Subcutaneous adipose tissue (tissue), 4 donors: Measurements from ENCODE around the gene LST1. TPM values are rescaled to one million over a fixed set of nuclear protein-coding genes. Genes with fewer than 3 reads are reported as not detected.

Experiments
- total RNA-seq, 4 donors: library from RNA; depleted of rRNA; stranded (reverse); fragments of >200 nt; gene quantifications; one replicate each; pipeline ENCODE4 v1.1.0, GENCODE V29; 2016
- TF ChIP-seq, protein P1 (sequence below): fragments of 450-650 bp; IDR thresholded peaks from one replicate; pipeline ENCODE4 v1.5.1; 2016; ENCODE audit warnings: low read depth, mild to moderate bottlenecking, control low read depth, antibody characterized with exemption, moderate library complexity

The LST1 gene
- total RNA-seq, 4 donors from 2014 or later: 10.4 to 53.9 (median 12.5) TPM

DNA sequence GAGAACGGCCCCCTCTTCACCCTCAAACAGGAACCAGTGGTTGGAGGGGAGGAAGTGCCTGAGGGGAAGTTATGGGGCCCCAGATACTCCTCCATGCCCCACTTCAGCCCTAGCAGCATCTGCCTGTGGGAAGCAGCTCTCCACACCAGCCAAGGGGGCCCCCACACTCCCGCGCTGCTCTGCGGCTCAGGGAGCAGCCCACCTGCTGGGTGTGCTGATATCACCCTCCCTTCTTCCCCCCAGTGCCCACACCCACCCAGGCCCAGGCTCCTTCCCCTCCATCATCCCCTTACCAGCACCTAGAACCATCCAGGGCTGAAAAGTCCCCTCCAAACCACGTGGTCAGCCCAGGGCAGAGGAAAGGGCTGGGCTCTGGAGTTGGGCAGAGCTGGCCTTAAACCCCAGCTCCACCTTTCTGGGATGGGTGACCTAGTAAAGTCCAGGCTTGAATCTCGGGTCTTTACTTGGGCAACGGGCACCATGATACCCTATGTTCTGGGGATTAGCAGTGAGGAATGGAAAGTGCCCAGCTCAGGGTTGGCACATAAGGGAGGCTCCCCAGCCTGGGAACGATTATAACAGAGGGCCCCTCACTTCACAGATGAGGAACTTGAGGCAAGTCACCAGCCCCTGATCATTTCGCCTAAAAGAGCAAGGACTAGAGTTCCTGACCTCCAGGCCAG lies 663 bp downstream of the LST1 start:
- TF ChIP-seq, protein P1, sequence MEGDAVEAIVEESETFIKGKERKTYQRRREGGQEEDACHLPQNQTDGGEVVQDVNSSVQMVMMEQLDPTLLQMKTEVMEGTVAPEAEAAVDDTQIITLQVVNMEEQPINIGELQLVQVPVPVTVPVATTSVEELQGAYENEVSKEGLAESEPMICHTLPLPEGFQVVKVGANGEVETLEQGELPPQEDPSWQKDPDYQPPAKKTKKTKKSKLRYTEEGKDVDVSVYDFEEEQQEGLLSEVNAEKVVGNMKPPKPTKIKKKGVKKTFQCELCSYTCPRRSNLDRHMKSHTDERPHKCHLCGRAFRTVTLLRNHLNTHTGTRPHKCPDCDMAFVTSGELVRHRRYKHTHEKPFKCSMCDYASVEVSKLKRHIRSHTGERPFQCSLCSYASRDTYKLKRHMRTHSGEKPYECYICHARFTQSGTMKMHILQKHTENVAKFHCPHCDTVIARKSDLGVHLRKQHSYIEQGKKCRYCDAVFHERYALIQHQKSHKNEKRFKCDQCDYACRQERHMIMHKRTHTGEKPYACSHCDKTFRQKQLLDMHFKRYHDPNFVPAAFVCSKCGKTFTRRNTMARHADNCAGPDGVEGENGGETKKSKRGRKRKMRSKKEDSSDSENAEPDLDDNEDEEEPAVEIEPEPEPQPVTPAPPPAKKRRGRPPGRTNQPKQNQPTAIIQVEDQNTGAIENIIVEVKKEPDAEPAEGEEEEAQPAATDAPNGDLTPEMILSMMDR: no peak

DNA sequence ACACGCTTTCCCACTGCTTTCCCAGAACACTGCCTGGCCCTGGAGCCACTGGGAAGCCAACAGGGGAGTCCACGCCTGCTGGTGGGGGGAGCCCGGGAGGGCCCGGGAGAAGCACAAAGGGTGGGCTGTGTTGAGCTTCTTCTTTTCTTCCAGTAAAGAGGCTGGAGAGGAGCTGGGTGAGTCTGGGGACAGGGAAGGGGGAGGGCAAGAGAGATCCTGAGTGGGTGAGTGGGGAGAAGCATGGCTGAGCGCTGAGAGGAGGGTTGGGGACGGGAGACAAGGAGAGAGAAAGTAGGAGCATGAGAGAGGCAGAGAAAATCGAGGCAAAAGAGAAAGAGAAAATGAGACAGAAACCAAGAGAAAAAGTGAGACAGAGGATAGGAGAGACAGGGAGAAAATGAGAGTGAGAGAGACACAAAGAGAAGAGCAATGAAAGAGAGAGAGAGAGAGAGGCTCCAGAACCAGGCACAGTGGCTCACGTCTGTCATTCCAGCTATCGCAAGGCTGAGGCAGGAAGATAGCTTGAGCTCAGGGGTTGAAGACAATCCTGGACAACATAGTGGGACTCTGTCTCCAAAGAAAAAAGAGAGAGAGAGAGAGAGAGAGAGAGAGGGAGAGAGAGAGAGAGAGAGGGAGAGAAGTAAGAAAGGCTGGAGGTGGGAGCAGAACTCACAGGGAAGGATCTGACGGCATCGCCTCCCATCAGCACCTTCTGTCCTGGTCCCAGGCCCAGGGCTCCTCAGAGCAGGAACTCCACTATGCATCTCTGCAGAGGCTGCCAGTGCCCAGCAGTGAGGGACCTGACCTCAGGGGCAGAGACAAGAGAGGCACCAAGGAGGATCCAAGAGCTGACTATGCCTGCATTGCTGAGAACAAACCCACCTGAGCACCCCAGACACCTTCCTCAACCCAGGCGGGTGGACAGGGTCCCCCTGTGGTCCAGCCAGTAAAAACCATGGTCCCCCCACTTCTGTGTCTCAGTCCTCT lies 2.0 kb downstream of the LST1 start:
- TF ChIP-seq, protein P1: no peak

DNA sequence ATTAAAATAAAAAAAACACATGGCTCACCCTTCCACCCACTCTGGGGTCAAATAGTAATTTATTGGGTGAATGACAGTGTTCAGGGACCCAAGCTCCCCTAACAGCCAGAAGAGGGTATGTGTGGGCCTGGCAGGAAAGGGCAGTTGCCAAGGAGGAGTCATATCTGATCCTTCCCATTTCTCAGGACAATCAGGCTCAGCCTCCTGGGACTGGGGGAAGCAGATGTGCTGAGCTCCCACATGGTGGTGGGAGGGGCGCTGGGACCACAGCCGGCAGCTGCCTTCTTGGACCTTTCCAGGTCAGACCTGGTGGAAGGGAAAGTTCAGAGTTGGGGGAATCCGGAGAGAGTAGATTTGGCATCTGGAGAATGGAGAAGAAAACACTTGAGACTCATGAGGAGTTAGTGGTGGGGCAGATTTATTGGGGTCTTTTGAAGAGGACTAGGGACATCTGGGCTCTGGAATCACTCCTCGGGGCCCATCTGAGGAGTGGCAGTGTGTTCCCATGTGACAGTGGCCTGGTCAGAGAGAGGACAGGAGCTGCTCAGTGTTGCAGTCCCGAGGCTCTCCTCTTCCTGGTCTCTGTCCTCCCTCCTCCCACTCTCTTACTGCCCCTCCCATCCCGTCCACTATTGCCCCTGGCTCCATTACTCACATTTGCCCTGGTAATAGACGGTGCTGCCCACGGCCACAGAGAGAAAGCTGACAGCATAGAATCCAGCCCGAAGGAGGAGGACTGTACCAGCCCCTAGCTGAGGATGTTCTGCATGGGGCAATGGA lies 3.0 kb downstream of the LST1 start:
- TF ChIP-seq, protein P1: no peak

DNA sequence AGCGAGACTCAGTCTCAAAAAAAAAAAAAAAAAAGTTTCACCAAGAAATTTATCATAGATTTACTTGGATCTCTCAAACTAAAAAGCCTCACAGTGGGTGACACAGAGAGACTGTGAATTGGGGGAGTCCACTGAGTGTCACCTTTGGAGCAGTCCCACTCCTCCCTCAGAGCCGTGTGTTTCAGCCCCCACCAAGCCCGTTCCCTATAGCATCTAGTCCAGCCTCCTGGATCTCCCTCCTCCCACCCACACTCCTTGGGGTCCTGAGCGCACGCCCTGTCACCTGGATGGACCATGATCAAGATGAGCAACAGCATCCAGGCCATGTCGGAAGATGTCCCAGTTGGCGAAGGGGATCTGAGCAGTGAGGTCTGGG lies 6.3 kb downstream of the LST1 start:
- TF ChIP-seq, protein P1: no peak

DNA sequence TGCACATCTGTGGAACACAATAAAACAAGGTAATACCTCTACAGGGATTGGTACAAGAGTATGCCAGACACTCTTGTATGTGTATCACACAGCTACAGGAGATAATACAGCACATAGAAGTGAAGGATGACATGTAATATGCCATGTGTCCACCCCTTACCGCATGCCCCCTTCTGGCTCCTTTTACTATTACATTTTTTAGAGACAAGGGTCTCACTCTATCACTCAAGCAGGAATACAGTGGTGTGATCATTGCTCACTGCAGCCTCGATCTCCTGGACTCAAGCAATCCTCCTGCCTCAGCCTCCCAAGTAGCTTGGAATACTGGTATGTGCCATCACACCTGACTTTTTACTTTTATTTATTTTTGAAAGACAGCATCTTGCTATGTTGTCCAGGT lies 10.9 kb downstream of the LST1 start:
- TF ChIP-seq, protein P1: no peak

DNA sequence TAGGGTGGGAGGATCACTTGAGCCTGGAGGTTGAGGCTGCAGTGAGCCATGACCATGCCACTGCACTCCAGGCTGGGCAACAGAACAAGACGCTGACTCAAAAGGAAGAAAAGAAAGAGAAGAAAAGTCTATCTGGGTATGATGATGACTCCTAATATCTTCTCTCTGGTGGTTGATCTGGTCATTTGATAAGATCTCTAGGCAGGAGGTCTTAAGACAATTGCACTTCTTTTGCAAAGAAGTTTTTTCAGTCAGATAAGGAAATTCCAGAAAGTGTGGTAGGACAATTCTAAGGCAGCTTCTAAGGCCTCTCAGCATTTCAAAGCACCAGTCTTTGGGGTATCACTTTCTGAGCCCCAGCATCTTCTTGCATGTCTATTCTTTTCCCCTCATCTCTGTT lies 21.2 kb downstream of the LST1 start:
- TF ChIP-seq, protein P1: no peak
